OCI-LY7 (cell line): Measurements from ENCODE around the gene RTL10. TPM values are rescaled to one million over a fixed set of nuclear protein-coding genes. Genes with fewer than 3 reads are reported as not detected.

Source experiments
- BruUV-seq: library from RNA; stranded (reverse); fragments of 400-500 nt; replicated peaks from 2 replicates; lab custom pipeline; 2021; lab: Mats Ljungman, UMichigan
- CTCF ChIA-PET: fragments of 300-600 bp; sonication (Branson Sonifier 250); formaldehyde crosslinking; loops from one replicate; lab custom pipeline; 2022; ENCODE audit warnings: antibody characterized with exemption; ENCODE audit not compliant: unreplicated experiment; lab: Charles Lee
- POLR2A ChIA-PET: fragments of 300-600 bp; sonication (Branson Sonifier 250); formaldehyde crosslinking; loops from one replicate; lab custom pipeline; 2022; ENCODE audit warnings: antibody characterized with exemption; lab: Charles Lee
- DNase-seq: peaks from one replicate; pipeline ENCODE4 v3.0.0-alpha.2; 2015; ENCODE audit warnings: low spot score
- H2AFZ ChIP-seq: fragments of 200-600 bp; sonication (generic), shearing (Covaris generic); 2 replicates; pipeline ENCODE4 v1.6.1; 2014; ENCODE audit warnings: mild to moderate bottlenecking, antibody characterized with exemption, low read length, moderate library complexity
- H3K27ac ChIP-seq: fragments of 200-600 bp; sonication (generic); 2 replicates; pipeline ENCODE4 v1.5.1; 2014; ENCODE audit warnings: mixed run types, low read depth, mild to moderate bottlenecking, moderate library complexity, low read length, inconsistent platforms; ENCODE audit not compliant: poor library complexity, severe bottlenecking
- H3K36me3 ChIP-seq: fragments of 200-600 bp; sonication (generic); 2 replicates; pipeline ENCODE4 v1.6.1; 2014; ENCODE audit warnings: mild to moderate bottlenecking, antibody characterized with exemption, low read length, moderate library complexity, mixed read lengths; ENCODE audit not compliant: insufficient read depth
- H3K4me1 ChIP-seq: fragments of 200-600 bp; sonication (generic); 2 replicates; pipeline ENCODE4 v1.5.1; 2014; ENCODE audit warnings: mild to moderate bottlenecking, low read length; ENCODE audit not compliant: insufficient read depth, poor library complexity, severe bottlenecking
- H3K4me2 ChIP-seq: fragments of 200-600 bp; sonication (generic); 2 replicates; pipeline ENCODE4 v1.6.1; 2014; ENCODE audit warnings: mild to moderate bottlenecking, low read length
- H3K4me3 ChIP-seq: fragments of 200-600 bp; sonication (generic); 2 replicates; pipeline ENCODE4 v1.5.1; 2014; ENCODE audit warnings: mild to moderate bottlenecking, low read depth, low read length; ENCODE audit not compliant: poor library complexity, severe bottlenecking
- H3K79me2 ChIP-seq: fragments of 200-600 bp; sonication (generic); 2 replicates; pipeline ENCODE4 v1.6.1; 2016; ENCODE audit warnings: low read depth, mild to moderate bottlenecking, low read length, moderate library complexity, mixed read lengths; ENCODE audit not compliant: insufficient read depth
- H3K9me2 ChIP-seq: fragments of 200-600 bp; sonication (generic); 2 replicates; pipeline ENCODE4 v1.6.1; 2016; ENCODE audit warnings: mild to moderate bottlenecking, low read length, mixed read lengths; ENCODE audit not compliant: insufficient read depth
- H3K9me3 ChIP-seq: fragments of 200-600 bp; sonication (generic); 2 replicates; pipeline ENCODE4 v1.6.1; 2014; ENCODE audit warnings: mild to moderate bottlenecking, mixed run types, low read length, mixed read lengths
- H4K20me1 ChIP-seq: fragments of 200-600 bp; sonication (generic); 2 replicates; pipeline ENCODE4 v1.6.1; 2014; ENCODE audit warnings: mild to moderate bottlenecking, antibody characterized with exemption, low read length, moderate library complexity, mixed read lengths; ENCODE audit not compliant: insufficient read depth
- CTCF ChIP-seq: fragments of 200-600 bp; sonication (generic); conservative IDR thresholded peaks from 2 replicates; pipeline ENCODE4 v1.5.1; 2014; ENCODE audit warnings: mild to moderate bottlenecking, antibody characterized with exemption, low read length, moderate library complexity, mixed read lengths
- EZH2phosphoT487 ChIP-seq: fragments of 200-600 bp; sonication (generic); IDR thresholded peaks from 2 replicates; pipeline ENCODE4 v1.6.1; 2018; ENCODE audit warnings: low read depth, borderline replicate concordance, mild to moderate bottlenecking, mixed run types, antibody characterized with exemption, low read length, moderate library complexity, mixed read lengths
- intact Hi-C: fragments of 100-400 bp; cut with micrococcal nuclease; formaldehyde crosslinking; loops from one replicate; pipeline ENCODE4 v1.10.0; 2022; ENCODE audit not compliant: unreplicated experiment
- total RNA-seq, 2 experiments: library from RNA; depleted of rRNA in 1 of 2; stranded (reverse); fragments of >200 nt in 1 of 2; shearing (Covaris generic) in 1 of 2; gene quantifications; 2 replicates each; pipeline ENCODE4 v1.2.3, GENCODE V29; 2014 to 2022

The RTL10 gene
- total RNA-seq, 2 experiments from 2014 or later: 26.2 to 28.2 TPM

- Histone ChIP-seq H3K4me1 (peaks cover 45% of the 10 kb centered on the region), H3K4me2 (peak overlapping the region; percentile 54), H3K36me3 (peaks cover 36% of the 10 kb centered on the region), H3K27ac (peak overlapping the region; percentile 68), H4K20me1 (no peaks in the 10 kb centered on the region), H2AFZ (no peak overlapping the region), H3K4me3 (peak overlapping the region; percentile 22), H3K9me3 (no peaks in the 10 kb centered on the region), H3K9me2 (no peaks in the 10 kb centered on the region), H3K79me2 (no peaks in the 10 kb centered on the region)
- TF ChIP-seq EZH2phosphoT487 (no peak), CTCF (0 out of 2 replicates have a peak, but pooled peaks have one; percentile 2)
- ChIA-PET CTCF (no interaction called here), POLR2A (interaction anchor here (1.2 to 2.2 kb wide), 3 partner anchors 10 to 47 kb away, joined by 3 to 5 read pairs (median 4); no protein-coding TSS in a partner anchor)
- intact Hi-C loops: no loop called here
- DNase-seq: peak; percentile 77
- no TSS peak for BruUV-seq
These were observed 9.5 kb downstream of the RTL10 start for GRCh38 chr22:19845054-19845722.

GRCh38 chr22:19844377-19845053 lies 10.2 kb downstream of the RTL10 start:
- CTCF ChIA-PET: no interaction called here
- peaks cover 29% of the 10 kb centered on the region for H3K36me3 ChIP-seq
- H3K9me3 ChIP-seq: no peaks in the 10 kb centered on the region
- no TSS peak for BruUV-seq
- DNase-seq: peak; percentile 71
- peak overlapping the region; percentile 54 for H3K4me2 ChIP-seq
- peak overlapping the region; percentile 68 for H3K27ac ChIP-seq
- intact Hi-C loops: loop anchor here (5.0 kb wide), 1 partner anchor 68 kb away; no protein-coding TSS in a partner anchor
- H4K20me1 ChIP-seq: no peaks in the 10 kb centered on the region
- no peaks in the 10 kb centered on the region for H3K9me2 ChIP-seq
- POLR2A ChIA-PET: interaction anchor here (1.2 to 2.2 kb wide), 3 partner anchors 11 to 47 kb away, joined by 3 to 5 read pairs (median 4); no protein-coding TSS in a partner anchor
- H2AFZ ChIP-seq: peak overlapping the region; percentile 2; the same call in 1 of the 2 replicates
- TF ChIP-seq CTCF (no peak), EZH2phosphoT487 (no peak)
- H3K4me3 ChIP-seq: peak overlapping the region; percentile 22
- H3K79me2 ChIP-seq: no peaks in the 10 kb centered on the region
- peaks cover 45% of the 10 kb centered on the region for H3K4me1 ChIP-seq
